AG04450 (cell line): ENCODE measurements around the gene RCOR2. TPM values are rescaled to one million over a fixed set of nuclear protein-coding genes. Genes with fewer than 3 reads are reported as not detected.

Experiments used
- CTCF ChIA-PET: fragments of 300-600, 350-600 bp; formaldehyde crosslinking; extraction: SDS; loops from one replicate; lab custom pipeline; 2022; ENCODE audit warnings: antibody characterized with exemption, inconsistent platforms; lab: Charles Lee
- POLR2A ChIA-PET: fragments of 350-600 bp; formaldehyde crosslinking; extraction: SDS; loops from one replicate; lab custom pipeline; 2021; ENCODE audit warnings: antibody characterized with exemption, inconsistent platforms; lab: Yijun Ruan, JAX
- DNase-seq: peaks from one replicate; pipeline ENCODE4 v3.0.0-alpha.2; 2011; ENCODE audit warnings: low read depth, low spot score
- H3K27ac ChIP-seq: one replicate; pipeline ENCODE4 v1.5.1; 2012; ENCODE audit warnings: low read depth, low read length, control low read depth
- H3K27me3 ChIP-seq: one replicate; pipeline ENCODE4 v1.6.0; 2012; ENCODE audit warnings: low read length; ENCODE audit not compliant: control insufficient read depth, insufficient read depth
- H3K4me3 ChIP-seq: 2 replicates; pipeline ENCODE4 v1.5.1; 2011; ENCODE audit warnings: mild to moderate bottlenecking, low read depth, low read length, control low read depth
- H3K9me3 ChIP-seq: 2 replicates; pipeline ENCODE4 v1.5.1; 2012; ENCODE audit warnings: low read length; ENCODE audit not compliant: control insufficient read depth, insufficient read depth
- CTCF ChIP-seq: IDR thresholded peaks from 2 replicates; pipeline ENCODE4 v1.5.1; 2011; ENCODE audit warnings: low read depth, low read length, control low read depth, inconsistent platforms
- polyA plus RNA-seq: library from polyadenylated mRNA; depleted of rRNA; stranded (reverse); fragments of >200 nt; gene quantifications from 2 replicates; pipeline ENCODE4 v1.2.3, GENCODE V29; 2011; rRNA removed
- small RNA-seq: library from RNA; depleted of rRNA; stranded (forward); fragments of <200 nt; gene quantifications from one replicate; pipeline ENCODE3, GENCODE V24; 2012; ENCODE audit warnings: low read depth; ENCODE audit not compliant: insufficient read length

Gene RCOR2
- polyA plus RNA-seq, 1 experiment, result 4.4 TPM

- no peak for DNase-seq
- no peak for TF ChIP-seq CTCF
- Histone ChIP-seq H3K9me3 (no peaks in the 10 kb centered on the region), H3K27me3 (no peaks in the 10 kb centered on the region), H3K27ac (no peak overlapping the region), H3K4me3 (no peak overlapping the region)
- CTCF ChIA-PET, result interaction anchor here (0.6 to 1.5 kb wide), 5 partner anchors 10 to 83 kb away, joined by 3 to 5 read pairs (median 4); no protein-coding TSS in a partner anchor
- POLR2A ChIA-PET, result no interaction called here
Measured at GRCh38 chr11:63862923-63863322, 54.0 kb downstream of the RCOR2 start.

Small RNA genes within 50 kb of the gene (small RNA-seq; reads per million reads assigned to genes)
- not detected for gene RNU6-1306P

Other genes starting within 250 kb of the RCOR2 start
- gene ATL3, start 245.8 kb downstream of the RCOR2 start, polyA plus RNA-seq, result 41.1 and 52.3 TPM in 2 replicates
- gene RTN3, start 235.7 kb downstream of the RCOR2 start, polyA plus RNA-seq, result 161 and 213 TPM in 2 replicates
- 8.3 and 8.6 TPM in 2 replicates for gene ZFTA, start 148.4 kb downstream of the RCOR2 start, polyA plus RNA-seq
- gene SPINDOC, start 103.7 kb downstream of the RCOR2 start, polyA plus RNA-seq, result 15.8 and 20.9 TPM in 2 replicates
- gene MARK2, start 78.1 kb downstream of the RCOR2 start, polyA plus RNA-seq, result 14.5 and 16.5 TPM in 2 replicates
- gene NAA40, start 21.8 kb upstream of the RCOR2 start, polyA plus RNA-seq, result 17.4 and 18.0 TPM in 2 replicates
- 200 and 346 TPM in 2 replicates for gene COX8A, start 57.5 kb upstream of the RCOR2 start, polyA plus RNA-seq
- 99.0 and 105 TPM in 2 replicates for gene OTUB1, start 69.3 kb upstream of the RCOR2 start, polyA plus RNA-seq
- gene FLRT1, start 118.8 kb upstream of the RCOR2 start, polyA plus RNA-seq, result 0.17 and 0.33 TPM in 2 replicates
- gene MACROD1, start 248.9 kb upstream of the RCOR2 start, polyA plus RNA-seq, result 8.0 and 8.1 TPM in 2 replicates